GM10248 (cell line): Measurements from ENCODE around the gene LRRC10.
"Not testable (repeated sequence)": the region's sequence is repeated elsewhere in the genome, so short reads cannot be mapped to it uniquely, and the experiment has no call there.

Experiments used
- CTCF ChIA-PET: fragments of 300-600 bp; sonication (Branson Sonifier 250); formaldehyde crosslinking; extraction: SDS; loops from one replicate; lab custom pipeline; 2021; ENCODE audit warnings: antibody characterized with exemption; lab: Yijun Ruan, JAX
- POLR2A ChIA-PET: fragments of 350-650 bp; sonication (Branson Sonifier 250); formaldehyde crosslinking; extraction: SDS; loops from one replicate; lab custom pipeline; 2020; ENCODE audit warnings: antibody characterized with exemption; lab: Yijun Ruan, JAX
- DNase-seq: peaks from one replicate; pipeline ENCODE4 v3.0.0; 2012; ENCODE audit errors: extremely low spot score
- TF ChIP-seq, protein P1 (sequence below): IDR thresholded peaks from 2 replicates; pipeline ENCODE4 v1.5.1; 2012; ENCODE audit warnings: mild to moderate bottlenecking, low read depth; ENCODE audit errors: extremely low read depth, missing control alignments, control extremely low read depth

Gene LRRC10

DNA sequence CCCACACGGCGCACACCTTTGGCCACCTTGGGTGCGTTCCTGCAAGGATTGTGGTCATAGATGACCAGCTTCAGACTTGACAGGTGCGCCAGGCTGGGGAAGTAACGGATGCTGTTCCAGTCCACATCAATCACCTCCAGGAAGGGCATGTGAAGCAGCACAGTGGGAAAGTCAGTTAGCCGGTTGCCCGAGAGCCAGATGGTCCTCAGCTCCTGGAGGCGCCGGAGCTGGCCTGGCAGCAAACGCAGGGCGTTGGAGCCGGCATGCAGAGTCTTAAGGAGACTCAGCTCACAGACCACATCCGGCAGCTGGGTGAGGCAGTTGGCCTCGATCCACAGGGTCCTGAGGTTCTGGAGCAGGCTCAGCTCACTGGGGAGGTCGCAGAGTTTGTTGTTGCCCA lies 581 bp downstream of the LRRC10 start:
- ChIA-PET POLR2A (no interaction called here), CTCF (interaction anchor here (1.1 to 2.3 kb wide), 9 partner anchors 9 to 253 kb away, joined by 3 to 7 read pairs (median 4); no protein-coding TSS in a partner anchor)
- DNase-seq, result no peak
- TF ChIP-seq, protein P1, sequence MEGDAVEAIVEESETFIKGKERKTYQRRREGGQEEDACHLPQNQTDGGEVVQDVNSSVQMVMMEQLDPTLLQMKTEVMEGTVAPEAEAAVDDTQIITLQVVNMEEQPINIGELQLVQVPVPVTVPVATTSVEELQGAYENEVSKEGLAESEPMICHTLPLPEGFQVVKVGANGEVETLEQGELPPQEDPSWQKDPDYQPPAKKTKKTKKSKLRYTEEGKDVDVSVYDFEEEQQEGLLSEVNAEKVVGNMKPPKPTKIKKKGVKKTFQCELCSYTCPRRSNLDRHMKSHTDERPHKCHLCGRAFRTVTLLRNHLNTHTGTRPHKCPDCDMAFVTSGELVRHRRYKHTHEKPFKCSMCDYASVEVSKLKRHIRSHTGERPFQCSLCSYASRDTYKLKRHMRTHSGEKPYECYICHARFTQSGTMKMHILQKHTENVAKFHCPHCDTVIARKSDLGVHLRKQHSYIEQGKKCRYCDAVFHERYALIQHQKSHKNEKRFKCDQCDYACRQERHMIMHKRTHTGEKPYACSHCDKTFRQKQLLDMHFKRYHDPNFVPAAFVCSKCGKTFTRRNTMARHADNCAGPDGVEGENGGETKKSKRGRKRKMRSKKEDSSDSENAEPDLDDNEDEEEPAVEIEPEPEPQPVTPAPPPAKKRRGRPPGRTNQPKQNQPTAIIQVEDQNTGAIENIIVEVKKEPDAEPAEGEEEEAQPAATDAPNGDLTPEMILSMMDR, result no peak

DNA sequence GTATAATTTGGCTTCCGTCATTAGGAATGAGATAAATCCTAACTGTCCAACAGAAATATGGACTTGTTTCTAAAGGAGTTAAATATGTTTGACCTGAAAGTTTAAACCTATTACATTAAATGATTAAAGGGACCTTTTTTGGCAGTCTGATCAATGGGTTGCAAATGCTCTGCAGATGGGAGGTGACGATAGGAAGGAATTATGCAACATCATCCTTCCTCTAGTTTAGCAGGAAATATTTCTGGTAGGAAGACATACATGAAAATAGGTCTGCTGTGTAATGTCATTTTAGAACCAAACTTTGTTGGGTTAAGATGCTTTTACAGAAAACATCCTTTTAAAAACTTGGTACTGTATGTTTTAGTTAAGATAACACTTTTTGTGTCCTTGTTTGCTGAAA lies 2.6 kb downstream of the LRRC10 start:
- no peak for DNase-seq
- TF ChIP-seq, protein P1, result no peak
- ChIA-PET CTCF (interaction anchor here (1.0 to 2.3 kb wide), 3 partner anchors 8 to 10 kb away, joined by 3 to 7 read pairs (median 4); no protein-coding TSS in a partner anchor), POLR2A (no interaction called here)

DNA sequence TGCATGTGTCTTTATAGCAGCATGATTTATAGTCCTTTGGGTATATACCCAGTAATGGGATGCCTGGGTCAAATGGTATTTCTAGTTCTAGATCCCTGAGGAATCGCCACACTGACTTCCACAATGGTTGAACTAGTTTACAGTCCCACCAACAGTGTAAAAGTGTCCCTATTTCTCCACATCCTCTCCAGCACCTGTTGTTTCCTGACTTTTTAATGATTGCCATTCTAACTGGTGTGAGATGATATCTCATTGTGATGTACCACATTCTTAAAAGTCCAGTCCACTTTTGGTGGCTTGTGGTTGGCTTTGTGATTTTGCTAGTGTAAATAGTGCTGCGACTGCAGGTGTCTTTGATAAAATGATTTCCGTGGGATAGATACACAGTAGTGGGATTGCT lies 6.4 kb downstream of the LRRC10 start:
- CTCF ChIA-PET, POLR2A ChIA-PET, DNase-seq: not testable (repeated sequence)

DNA sequence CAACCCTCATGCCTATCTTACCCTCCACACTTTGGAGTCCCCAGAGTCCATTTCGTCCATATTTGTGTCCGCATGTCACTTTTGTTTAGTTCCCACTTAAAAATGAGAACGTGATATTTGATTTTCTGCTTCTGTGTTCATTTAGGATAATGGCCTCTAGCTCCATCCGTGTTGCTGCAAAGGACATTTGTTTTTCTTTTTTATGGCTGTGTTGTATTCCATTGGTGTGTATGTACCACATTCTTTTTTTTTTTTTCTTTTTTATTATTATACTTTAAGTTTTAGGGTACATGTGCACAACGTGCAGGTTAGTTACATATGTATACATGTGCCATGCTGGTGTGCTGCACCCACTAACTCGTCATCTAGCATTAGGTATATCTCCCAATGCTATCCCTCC lies 7.2 kb downstream of the LRRC10 start:
- CTCF ChIA-PET, DNase-seq, POLR2A ChIA-PET: not testable (repeated sequence)

DNA sequence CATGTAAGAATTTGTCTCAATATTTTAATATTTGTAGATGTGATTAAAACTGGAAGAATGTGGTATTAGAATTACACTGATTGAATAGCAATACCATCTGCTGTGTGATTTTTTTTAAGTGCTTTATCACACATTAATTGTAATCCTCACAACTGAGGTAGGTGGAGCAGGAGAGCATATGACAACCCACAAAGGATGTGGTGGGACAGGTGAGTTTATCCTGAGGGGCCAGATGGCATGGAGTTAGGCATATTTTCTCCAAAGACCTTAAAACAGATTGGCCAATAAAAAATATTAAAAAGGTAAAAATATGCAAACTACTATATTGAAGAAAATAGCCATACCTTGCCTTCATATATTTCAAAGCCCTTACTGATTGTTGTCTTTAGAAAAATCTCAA lies 7.8 kb downstream of the LRRC10 start:
- TF ChIP-seq, protein P1, result no peak
- ChIA-PET POLR2A (no interaction called here), CTCF (no interaction called here)
- DNase-seq, result no peak

DNA sequence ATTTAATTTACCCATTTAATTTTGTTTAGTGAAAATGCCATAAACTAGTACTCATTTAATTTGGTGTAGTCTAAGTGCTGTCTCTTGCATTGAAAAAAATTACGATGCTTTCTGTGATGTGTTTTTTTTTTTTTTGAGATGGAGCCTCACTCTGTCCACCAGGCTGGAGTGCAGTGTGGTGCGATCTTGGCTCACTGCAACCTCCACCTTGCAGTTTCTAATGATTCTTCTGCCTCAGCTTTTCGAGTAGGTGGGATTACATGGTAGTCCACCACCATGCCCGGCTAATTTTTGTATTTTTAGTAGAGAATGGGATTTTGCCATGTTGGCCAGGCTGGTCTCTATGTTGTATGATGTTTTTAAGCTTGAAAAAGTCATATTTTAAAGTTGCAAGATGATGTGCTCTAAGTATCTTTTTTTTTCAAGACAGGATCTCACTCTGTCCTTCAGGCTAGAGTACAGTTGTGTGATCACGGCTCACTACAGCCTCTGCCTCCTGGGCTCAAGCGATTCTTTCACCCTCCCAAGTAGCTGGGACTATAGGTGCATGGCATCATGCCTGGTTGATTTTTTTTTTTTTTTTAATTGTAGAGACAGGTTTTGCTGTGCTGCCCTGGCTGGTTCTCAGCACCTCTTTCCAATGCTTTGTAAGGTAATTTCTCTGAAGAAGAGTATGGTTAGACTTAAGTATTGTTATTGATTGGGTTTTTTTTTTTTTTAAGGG lies 8.6 kb downstream of the LRRC10 start:
- ChIA-PET CTCF (interaction anchor here (0.8 to 3.1 kb wide), 3 partner anchors 8 to 38 kb away, joined by 3 to 9 read pairs (median 8); partner anchors contain the start of gene LRRC10), POLR2A (no interaction called here)

DNA sequence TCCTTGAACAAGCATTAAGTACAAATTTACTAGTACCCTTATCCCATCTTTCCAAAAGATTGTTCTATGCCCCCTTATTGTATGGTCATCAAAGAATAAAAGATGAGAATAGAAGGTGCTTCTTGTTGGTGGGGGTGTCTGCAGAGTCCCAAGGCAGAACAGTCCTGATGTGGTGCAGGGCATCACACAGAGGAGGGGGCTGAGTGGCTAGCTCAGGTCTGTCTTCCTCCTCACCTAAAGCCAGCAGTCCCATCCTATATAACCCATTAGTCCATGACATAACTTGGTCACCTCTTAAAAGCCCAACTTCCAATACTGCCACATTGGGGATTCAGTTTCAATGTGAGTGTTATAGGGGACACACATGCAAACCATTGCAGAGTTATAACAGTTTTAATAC lies 9.9 kb downstream of the LRRC10 start:
- no peak for DNase-seq
- ChIA-PET POLR2A (no interaction called here), CTCF (interaction anchor here (1.4 to 3.1 kb wide), 7 partner anchors 9 to 216 kb away, joined by 3 to 9 read pairs (median 6); partner anchors contain the start of gene LRRC10)
- TF ChIP-seq, protein P1, result no peak

More for the DNA sequence above, 8.6 kb downstream of the LRRC10 start:
- TF ChIP-seq, protein P1, result no peak
- no peak for DNase-seq
